Ovary (tissue), 3 donors: ENCODE results near the gene MCAT.

ENCODE experiments used
- CTCF ChIP-seq, 3 donors: fragments of 450-650 bp in 2 of 3; fragments of 200-600 bp in 1 of 3; IDR thresholded peaks; one replicate each; pipeline versions ENCODE4 v1.5.1 to v1.8.0; 2016 to 2022; ENCODE audit warnings: antibody characterized with exemption in 3 of 3, mild to moderate bottlenecking in 1 of 3
- EP300 ChIP-seq: sonication (generic); formaldehyde crosslinking; IDR thresholded peaks from one replicate; pipeline ENCODE4 v1.6.1; 2017; ENCODE audit warnings: antibody characterized with exemption
- POLR2A ChIP-seq: fragments of 450-650 bp; IDR thresholded peaks from one replicate; pipeline ENCODE4 v1.6.1; 2017; ENCODE audit warnings: antibody characterized with exemption, mild to moderate bottlenecking, moderate library complexity
- donor health status: DM: no; HTN: no; CAD: no.

DNA sequence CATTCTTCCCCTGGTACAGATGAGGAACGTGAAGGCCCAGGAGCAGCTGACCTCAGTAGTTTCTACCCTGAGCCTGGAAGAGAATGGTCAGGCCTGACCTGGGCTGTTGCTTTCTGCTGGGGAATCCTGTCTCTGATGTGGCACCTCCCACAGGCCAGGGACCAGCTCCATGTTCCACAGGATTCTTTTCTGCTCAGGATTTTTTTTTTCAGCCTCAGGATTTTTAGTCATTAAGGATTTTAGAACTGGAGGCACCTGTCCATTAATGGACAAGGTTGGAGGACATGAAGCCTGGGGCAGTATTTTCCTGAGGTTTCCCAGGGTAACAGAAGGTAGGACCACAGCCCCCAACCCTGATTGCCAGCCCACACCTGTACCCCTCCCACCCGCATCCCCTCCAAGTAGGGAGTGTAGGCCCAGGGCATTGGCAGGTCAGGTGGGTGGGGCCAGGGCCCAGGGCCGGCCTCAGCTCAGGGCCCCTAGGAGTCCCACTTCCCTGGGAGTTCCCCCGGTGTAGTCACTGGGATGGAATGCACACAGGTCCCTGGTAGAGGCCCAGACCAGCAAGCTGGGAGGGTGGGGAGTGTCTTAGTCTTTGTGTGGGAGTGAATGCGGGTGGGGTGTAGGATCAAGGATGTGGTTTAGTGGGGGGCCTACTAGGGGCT, 16.6 kb downstream of the MCAT start:
- no peak for TF ChIP-seq CTCF (IDR thresholded peaks at IDR 0.05)
- TF ChIP-seq POLR2A: no peak
- no peak for TF ChIP-seq EP300
